SHP77 (cell line): ENCODE results near the gene PGBD5.

ENCODE experiments used
- DNase-seq, 2 experiments: peaks; one replicate each; lab custom pipeline; 2025; lab: John Stamatoyannopoulos, UW

The PGBD5 gene

DNA sequence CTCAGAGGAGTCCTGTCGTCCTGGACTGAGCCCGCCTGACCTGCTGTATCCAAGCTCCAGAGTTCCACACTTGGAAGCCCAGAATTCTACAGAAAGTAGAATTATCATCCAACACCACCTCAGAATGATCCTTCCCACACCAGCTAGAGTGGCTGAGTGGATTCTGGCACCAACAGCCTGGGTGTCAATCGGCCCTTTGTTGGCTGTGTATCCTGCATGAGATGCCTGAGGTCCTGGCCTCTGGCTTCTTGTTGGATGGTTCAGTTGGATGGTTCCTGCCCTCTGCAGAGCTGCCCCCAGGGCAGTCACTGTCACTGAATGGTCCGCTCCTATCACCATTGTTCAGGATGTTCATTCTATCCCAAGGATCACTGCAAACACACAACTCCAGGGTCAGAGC is 49.8 kb downstream of the PGBD5 start:
- no peak for DNase-seq

GRCh38 chr1:230375780-230376179 is 50.4 kb downstream of the PGBD5 start:
- DNase-seq, result no peak

GRCh38 chr1:230375147-230375546 is 51.0 kb downstream of the PGBD5 start:
- DNase-seq, result no peak

GRCh38 chr1:230371923-230372703 is 54.0 kb downstream of the PGBD5 start:
- no peak for DNase-seq

DNA sequence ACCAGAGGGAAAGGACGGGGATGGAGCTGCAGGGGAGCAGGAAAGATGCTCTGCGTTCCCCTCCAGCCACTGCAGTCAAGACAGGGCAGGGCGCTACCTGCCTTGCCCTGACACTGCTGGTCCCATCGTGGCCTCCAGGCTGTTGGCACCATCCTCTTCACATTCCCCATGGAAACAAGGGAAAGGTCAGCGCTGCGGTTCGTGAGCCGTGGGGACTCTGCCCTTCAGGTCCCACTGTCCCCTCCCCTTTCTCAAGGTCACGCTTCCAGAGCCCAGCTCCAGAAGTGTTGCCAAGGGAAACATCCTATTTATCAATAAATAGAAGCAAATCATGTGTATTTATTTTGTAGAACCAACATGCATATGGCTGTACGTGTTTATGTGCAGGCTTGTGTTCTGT is 56.0 kb downstream of the PGBD5 start:
- no peak for DNase-seq

- no peak for DNase-seq
Measured at GRCh38 chr1:230368871-230369270, 57.3 kb downstream of the PGBD5 start.

DNA sequence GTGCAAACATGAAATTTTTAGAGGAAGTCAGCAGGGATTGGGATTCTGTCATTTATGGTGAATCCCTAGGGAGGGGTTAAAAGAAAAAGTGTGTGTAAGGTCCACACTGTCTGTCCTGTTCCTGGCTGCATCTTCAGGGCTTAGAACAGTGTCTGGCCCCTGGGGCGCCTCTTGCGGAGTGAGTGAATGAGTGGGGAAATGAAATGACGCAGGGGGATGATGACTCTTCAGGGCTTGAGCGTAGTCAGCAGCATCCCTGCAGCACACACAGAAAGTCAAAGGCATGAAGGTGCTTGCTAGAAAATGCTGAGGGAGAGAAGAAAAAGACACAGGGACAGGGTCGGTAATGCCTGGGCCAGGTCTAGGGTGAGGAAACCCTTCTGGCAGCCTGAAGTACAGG is 57.8 kb downstream of the PGBD5 start:
- no peak for DNase-seq

DNA sequence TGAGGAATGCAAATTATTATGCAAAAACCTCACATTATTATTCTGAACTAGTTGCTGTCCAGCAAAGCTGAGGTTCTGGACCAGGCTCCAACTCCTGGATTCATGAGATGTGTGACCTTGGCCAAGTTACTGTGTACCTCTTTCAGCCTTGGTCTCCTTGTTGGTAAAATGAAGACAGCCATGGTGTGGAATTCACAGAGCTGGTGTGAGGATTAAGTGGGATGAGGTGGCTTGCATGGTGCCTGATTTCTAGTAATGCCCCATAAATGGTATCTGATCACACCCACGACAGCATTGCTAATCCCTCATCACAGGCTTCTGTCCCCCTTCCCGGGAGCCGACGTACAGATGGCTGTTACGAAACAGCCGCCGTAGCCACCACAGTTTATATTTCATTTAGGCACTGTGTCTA is 59.6 kb downstream of the PGBD5 start:
- DNase-seq, result no peak

DNA sequence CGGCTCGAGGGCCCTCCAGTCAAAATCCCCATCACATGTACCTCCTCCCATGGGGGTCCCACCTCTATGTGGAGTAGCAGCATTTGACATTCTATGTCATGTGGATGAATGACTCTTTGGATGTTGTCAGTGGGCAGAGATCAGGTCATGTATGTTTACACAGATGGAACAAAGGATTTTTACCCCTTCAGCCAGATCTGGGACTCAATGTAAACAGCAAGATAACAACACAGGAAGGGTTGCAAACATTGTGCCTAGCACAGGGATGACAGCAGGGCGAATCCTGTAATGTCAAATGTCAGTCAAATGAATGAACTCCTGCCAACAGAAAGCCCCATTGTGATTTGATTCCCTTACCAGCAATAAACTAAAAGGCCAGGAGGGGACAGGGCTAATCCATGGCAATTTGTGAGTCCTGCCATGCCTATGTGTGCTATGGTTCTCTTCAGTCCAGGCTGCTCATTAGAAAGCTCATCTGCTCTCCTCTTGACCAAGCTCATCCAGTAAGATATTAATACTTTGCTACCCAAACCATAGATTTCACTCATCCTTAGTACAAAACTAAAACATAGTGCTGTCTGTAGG is 60.3 kb downstream of the PGBD5 start:
- DNase-seq, result peak; percentile 18 to 34

- no peak for DNase-seq
Measured at GRCh38 chr1:230362949-230363348, 63.2 kb downstream of the PGBD5 start.

DNA sequence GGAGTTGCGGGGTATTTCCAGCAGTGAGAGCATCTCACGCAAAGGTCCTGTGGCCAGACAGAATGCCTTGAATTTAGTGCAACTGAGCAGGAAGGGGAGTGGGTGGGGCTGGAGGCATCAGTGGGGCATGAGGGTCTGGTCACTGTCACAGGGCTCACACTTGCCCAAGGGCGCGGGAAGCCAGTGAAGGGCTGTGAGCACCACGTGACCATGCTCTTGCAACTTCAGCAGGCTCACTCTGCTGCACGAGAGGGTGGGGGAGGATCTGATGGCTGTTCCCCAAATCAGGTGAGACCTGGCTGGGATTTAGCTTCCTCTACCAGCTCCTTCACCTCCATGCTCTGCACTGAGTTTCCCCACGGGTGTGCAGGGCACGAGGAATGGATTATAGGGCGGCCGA is 64.2 kb downstream of the PGBD5 start:
- no peak for DNase-seq

DNA sequence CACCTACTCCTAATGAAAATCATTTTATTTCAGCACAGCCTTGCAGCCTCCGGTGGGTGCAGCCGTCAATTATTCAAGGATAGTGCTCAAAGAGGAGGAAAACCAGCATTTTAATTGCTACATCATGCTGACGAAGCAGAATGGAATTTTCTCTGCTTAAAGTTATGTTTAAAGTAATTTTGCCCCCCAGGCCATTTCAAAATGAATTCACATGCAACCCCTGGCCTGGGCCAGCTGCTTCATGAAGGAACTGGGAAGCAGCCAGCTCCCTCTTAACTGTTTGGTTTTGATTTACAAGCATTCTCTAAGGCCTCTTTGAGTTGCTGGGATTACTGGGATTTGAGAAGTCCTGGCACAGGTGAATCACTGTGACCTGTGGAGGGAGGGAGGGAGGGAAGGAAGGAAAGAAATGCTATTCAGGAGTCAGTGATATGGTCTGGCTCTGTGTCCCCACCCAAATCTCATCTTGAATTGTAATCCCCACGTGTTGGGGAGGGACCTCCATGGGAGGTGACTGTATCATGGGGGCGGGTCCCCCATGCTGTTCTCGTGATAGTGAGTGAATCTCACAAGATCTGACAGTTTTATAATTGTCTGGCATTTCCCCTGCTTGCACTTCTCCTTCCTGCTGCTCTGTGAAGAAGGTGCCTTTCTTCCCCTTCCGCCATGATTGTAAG is 66.0 kb downstream of the PGBD5 start:
- DNase-seq, result no peak

DNA sequence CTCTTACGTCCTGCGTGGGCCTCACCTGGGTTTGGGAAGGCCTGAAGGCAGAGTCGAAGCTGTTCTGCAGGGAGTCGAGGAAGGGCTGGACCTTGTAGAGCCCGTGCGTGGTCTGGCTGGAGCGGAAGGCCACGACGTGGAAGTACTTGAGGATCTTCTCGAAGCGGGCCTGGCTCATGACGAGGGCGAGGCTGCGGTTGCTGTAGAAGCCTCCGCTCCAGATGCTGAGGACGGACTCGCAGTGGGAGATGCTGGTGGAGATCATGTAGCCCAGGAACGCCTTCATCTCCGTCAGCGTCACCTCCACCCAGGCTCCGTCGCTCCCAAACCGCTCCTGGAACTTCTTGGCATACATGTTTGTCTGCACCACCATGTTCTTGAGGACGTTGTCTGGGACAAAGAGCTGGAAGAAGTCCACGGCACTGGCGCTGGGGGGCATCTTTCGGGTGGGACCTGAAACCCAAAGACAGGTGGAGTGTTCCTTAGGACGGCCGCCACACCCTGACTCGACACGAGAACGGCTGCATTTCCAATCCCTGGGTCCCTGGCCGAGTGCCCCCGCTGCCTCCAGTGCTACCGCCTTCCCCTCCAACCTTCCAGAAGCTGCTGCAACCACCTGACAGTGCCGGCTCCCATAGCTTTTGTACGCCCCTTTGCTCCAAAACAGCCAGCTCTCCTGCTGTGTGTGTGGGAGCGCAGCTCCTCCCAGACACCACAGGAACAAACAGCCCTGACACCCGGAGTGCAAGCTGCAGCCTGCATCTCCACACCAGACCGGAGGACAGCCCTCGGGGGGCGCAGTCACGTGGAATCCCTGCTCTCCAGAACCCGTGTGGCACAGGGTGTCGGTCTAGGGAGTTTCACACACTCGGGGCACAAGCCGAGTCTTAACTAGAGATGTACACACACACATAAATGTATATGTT is 69.0 kb downstream of the PGBD5 start:
- no peak for DNase-seq

GRCh38 chr1:230356190-230356589 is 69.9 kb downstream of the PGBD5 start:
- DNase-seq, result no peak

GRCh38 chr1:230355594-230355993 is 70.5 kb downstream of the PGBD5 start:
- DNase-seq, result no peak

DNA sequence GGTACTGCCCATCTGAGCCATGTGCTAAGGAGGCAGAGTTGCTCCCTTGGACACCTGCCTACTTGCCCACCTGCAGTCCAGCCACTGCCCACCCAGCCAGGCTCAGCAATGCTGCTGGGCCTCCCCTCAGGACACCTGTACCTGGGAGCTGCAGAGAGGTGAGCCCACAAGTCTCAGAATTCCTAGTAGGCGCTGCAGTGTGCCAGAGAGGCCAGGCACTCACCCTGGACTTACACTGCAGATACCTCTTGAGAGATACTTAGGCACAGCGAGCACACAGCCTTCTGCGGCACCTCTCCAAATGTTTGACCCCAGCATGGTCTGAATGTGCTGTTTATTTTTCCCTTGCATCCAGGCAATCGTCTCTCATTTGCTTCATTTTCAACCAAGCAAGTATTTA is 71.0 kb downstream of the PGBD5 start:
- DNase-seq, result no peak

DNA sequence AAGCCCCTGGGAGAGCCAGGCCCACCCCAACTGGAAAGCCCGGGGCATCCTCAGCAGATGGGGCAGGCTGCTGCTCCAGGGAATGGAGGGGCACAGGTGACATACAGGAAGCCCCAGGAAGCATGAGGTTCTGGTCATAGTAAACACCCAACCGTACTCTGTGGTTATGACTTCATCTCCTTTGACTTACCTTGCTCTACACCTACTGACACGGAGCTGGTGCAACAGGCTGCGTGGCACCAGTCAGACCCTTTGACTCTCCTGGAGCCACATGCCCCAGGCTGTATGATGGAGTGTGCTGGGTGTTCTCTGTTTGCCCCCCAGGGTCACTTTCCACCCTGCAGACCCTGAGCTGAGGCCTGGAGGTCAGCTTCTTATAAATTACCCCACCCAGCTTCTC is 72.1 kb downstream of the PGBD5 start:
- DNase-seq, result no peak

GRCh38 chr1:230352537-230352936 is 73.6 kb downstream of the PGBD5 start:
- DNase-seq, result no peak

- DNase-seq, result no peak
Measured at GRCh38 chr1:230351983-230352382, 74.1 kb downstream of the PGBD5 start.

- DNase-seq, result no peak
Measured at GRCh38 chr1:230351514-230351913, 74.6 kb downstream of the PGBD5 start.

DNA sequence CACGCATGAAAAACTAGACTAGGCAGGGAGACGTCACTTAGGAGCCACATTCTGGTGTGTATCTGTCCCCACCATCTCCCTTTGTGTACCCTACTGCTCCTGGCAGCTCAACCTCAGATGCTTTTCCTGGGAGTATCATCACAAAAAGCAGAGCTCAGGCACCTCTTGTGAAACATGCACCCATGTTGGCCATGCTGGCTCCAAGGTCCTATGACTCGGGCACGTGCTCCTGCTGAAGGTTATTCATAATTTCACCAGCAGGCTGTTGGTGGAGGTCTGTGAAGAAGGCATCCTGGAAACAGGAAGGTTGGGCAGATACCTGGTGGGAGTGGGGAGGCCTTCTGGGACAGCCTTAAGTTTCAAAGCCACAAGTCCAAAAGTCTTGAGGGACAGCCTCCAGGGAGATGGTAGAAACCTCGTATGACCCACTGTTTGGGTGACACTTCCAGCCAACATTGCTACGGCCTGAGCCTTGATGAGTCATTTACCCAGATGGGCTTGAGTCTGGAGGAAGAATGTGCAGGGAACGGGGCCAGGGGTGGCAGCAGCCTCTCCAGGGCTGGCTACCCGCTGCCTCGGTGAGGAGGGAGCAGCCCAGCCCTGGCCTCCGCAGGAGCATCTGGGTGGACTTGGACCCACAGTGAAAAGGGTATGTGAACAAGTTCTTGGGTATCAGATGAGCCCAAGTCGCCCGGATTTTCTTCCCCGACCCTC is 75.8 kb downstream of the PGBD5 start:
- DNase-seq, result no peak

- no peak for DNase-seq
Measured at GRCh38 chr1:230349020-230349393, 77.1 kb downstream of the PGBD5 start.
